Measurements from ENCODE around the gene LDHAL6A.

Gene LDHAL6A

GRCh38 chr11:18490736-18491485 is 35.3 kb downstream of the LDHAL6A start:
- peak in 16 of 56 donors; percentile 2 to 26 (median 7) for DNase-seq

- no peak for DNase-seq
These were observed 36.3 kb downstream of the LDHAL6A start for GRCh38 chr11:18491924-18492323.

GRCh38 chr11:18492888-18493287 is 37.2 kb downstream of the LDHAL6A start:
- no peak for DNase-seq

- DNase-seq: no peak
These were observed 37.7 kb downstream of the LDHAL6A start for GRCh38 chr11:18493310-18493709.

- no peak for DNase-seq
These were observed 39.6 kb downstream of the LDHAL6A start for GRCh38 chr11:18495271-18495670.

GRCh38 chr11:18495703-18496102 is 40.0 kb downstream of the LDHAL6A start:
- no peak for DNase-seq

GRCh38 chr11:18498039-18498438 is 42.4 kb downstream of the LDHAL6A start:
- no peak for DNase-seq

- DNase-seq: no peak
These were observed 46.0 kb downstream of the LDHAL6A start for GRCh38 chr11:18501629-18502028.

GRCh38 chr11:18502352-18502751 is 46.7 kb downstream of the LDHAL6A start:
- DNase-seq: no peak

GRCh38 chr11:18521122-18521521 is 65.5 kb downstream of the LDHAL6A start:
- DNase-seq: no peak

- DNase-seq: no peak
These were observed 66.7 kb downstream of the LDHAL6A start for GRCh38 chr11:18522388-18522787.

- DNase-seq: no peak
These were observed 67.4 kb downstream of the LDHAL6A start for GRCh38 chr11:18523084-18523483.

- no peak for DNase-seq
These were observed 68.6 kb downstream of the LDHAL6A start for GRCh38 chr11:18524248-18524647.

- DNase-seq: no peak
These were observed 70.5 kb downstream of the LDHAL6A start for GRCh38 chr11:18526130-18526520.

- DNase-seq: peak; percentile 49 to 95 (median 87)
These were observed 71.1 kb downstream of the LDHAL6A start, which contains the start of gene TSG101 for GRCh38 chr11:18526521-18527296. TSS of gene TSG101 (minus strand) at chr11:18526942. CDS start at chr11:18526816, 126 bp downstream.

GRCh38 chr11:18527512-18527911 is 71.9 kb downstream of the LDHAL6A start:
- DNase-seq: no peak

Data from amygdala (tissue), 56 donors.